HEK293 (cell line): ENCODE measurements around the gene ROR2.

Experiments used
- CTCF ChIA-PET: fragments of 350-600 bp; formaldehyde crosslinking; extraction: SDS; loops from one replicate; lab custom pipeline; 2021; ENCODE audit warnings: antibody characterized with exemption; lab: Yijun Ruan, JAX
- POLR2A ChIA-PET: fragments of 300-600 bp; formaldehyde crosslinking; extraction: SDS; loops from one replicate; lab custom pipeline; 2020; ENCODE audit warnings: antibody characterized with exemption, inconsistent platforms; lab: Yijun Ruan, JAX
- H3K27ac ChIP-seq: fragments of 200-500 bp; sonication (Bioruptor generic); 2 replicates; pipeline ENCODE4 v1.5.1; 2014; ENCODE audit warnings: low read depth, low read length, control low read depth, inconsistent platforms; ENCODE audit errors: extremely low read depth
- H3K36me3 ChIP-seq, 2 experiments: fragments of 200-500 bp in 1 of 2; sonication (Bioruptor generic) in 1 of 2; 1 replicate in 1 of 2; 2 replicates in 1 of 2; pipeline ENCODE4 v1.5.1; 2014 to 2017; ENCODE audit warnings: inconsistent platforms in 2 of 2, low read length in 2 of 2; ENCODE audit not compliant: control insufficient read depth in 2 of 2, insufficient read depth in 1 of 2
- H3K4me1 ChIP-seq: fragments of 200-500 bp; sonication (Bioruptor generic); 2 replicates; pipeline ENCODE4 v1.5.1; 2014; ENCODE audit warnings: mild to moderate bottlenecking, low read length, inconsistent platforms; ENCODE audit not compliant: control insufficient read depth, insufficient read depth
- H3K4me3 ChIP-seq: 2 replicates; pipeline ENCODE4 v1.5.1; 2011; ENCODE audit warnings: low read depth, mild to moderate bottlenecking, control low read depth, low read length, moderate library complexity
- H3K9me3 ChIP-seq: fragments of 200-500 bp; sonication (Bioruptor generic); 2 replicates; pipeline ENCODE4 v1.5.1; 2014; ENCODE audit warnings: low read depth, low read length, inconsistent platforms; ENCODE audit not compliant: control insufficient read depth, insufficient read depth
- EGR2 ChIP-seq: fragments of 450-650 bp; formaldehyde crosslinking; IDR thresholded peaks from 2 replicates; pipeline ENCODE4 v1.5.1; 2016; ENCODE audit warnings: low read depth, missing biosample characterization, missing genetic modification characterization
- TRIM28 ChIP-seq: IDR thresholded peaks from 2 replicates; pipeline ENCODE4 v1.6.1; 2011; ENCODE audit warnings: low read length, control low read depth, borderline replicate concordance
- TSHZ1 ChIP-seq: fragments of 450-650 bp; formaldehyde crosslinking; IDR thresholded peaks from 2 replicates; pipeline ENCODE4 v1.5.1; 2016; ENCODE audit warnings: missing biosample characterization, missing genetic modification characterization, borderline replicate concordance
- WT1 ChIP-seq: fragments of 450-650 bp; formaldehyde crosslinking; IDR thresholded peaks from 2 replicates; pipeline ENCODE4 v1.5.1; 2016; ENCODE audit warnings: missing biosample characterization, missing genetic modification characterization
- ZBTB17 ChIP-seq: fragments of 450-650 bp; formaldehyde crosslinking; IDR thresholded peaks from 2 replicates; pipeline ENCODE4 v1.5.1; 2016; ENCODE audit warnings: missing biosample characterization, missing genetic modification characterization
- ZFHX2 ChIP-seq: fragments of 450-650 bp; formaldehyde crosslinking; conservative IDR thresholded peaks from 2 replicates; pipeline ENCODE4 v1.5.1; 2016; ENCODE audit warnings: missing biosample characterization, missing genetic modification characterization
- ZNF112 ChIP-seq: fragments of 450-650 bp; formaldehyde crosslinking; IDR thresholded peaks from 2 replicates; pipeline ENCODE4 v1.5.0; 2017; ENCODE audit warnings: missing biosample characterization, missing genetic modification characterization
- ZNF223 ChIP-seq: fragments of 450-650 bp; formaldehyde crosslinking; IDR thresholded peaks from 2 replicates; pipeline ENCODE4 v1.5.1; 2016; ENCODE audit warnings: missing biosample characterization, missing genetic modification characterization
- ZNF366 ChIP-seq: fragments of 450-650 bp; formaldehyde crosslinking; conservative IDR thresholded peaks from 2 replicates; pipeline ENCODE4 v1.5.1; 2016; ENCODE audit warnings: missing biosample characterization, missing genetic modification characterization
- ZNF514 ChIP-seq: fragments of 450-650 bp; formaldehyde crosslinking; IDR thresholded peaks from 2 replicates; pipeline ENCODE4 v1.5.1; 2016; ENCODE audit warnings: missing biosample characterization, missing genetic modification characterization
- ZNF518A ChIP-seq: fragments of 450-650 bp; formaldehyde crosslinking; conservative IDR thresholded peaks from 2 replicates; pipeline ENCODE4 v1.5.1; 2016; ENCODE audit warnings: low read depth, missing biosample characterization, missing genetic modification characterization
- ZNF600 ChIP-seq: fragments of 450-650 bp; formaldehyde crosslinking; IDR thresholded peaks from 2 replicates; pipeline ENCODE4 v1.5.1; 2016; ENCODE audit warnings: missing biosample characterization, missing genetic modification characterization
- ZNF639 ChIP-seq: fragments of 450-650 bp; formaldehyde crosslinking; IDR thresholded peaks from 2 replicates; pipeline ENCODE4 v1.5.1; 2016; ENCODE audit warnings: missing biosample characterization, missing genetic modification characterization
- ZNF837 ChIP-seq: fragments of 450-650 bp; formaldehyde crosslinking; IDR thresholded peaks from 2 replicates; pipeline ENCODE4 v1.5.1; 2016; ENCODE audit warnings: missing biosample characterization, missing genetic modification characterization

The ROR2 gene

GRCh38 chr9:91583966-91584365 is 366.1 kb downstream of the ROR2 start:
- Histone ChIP-seq H3K36me3 (no peaks in the 10 kb centered on the region), H3K9me3 (no peaks in the 10 kb centered on the region), H3K4me1 (no peaks in the 10 kb centered on the region), H3K4me3 (no peak overlapping the region), H3K27ac (no peak overlapping the region)
- TF ChIP-seq ZNF600 = no peak
- TF ChIP-seq ZNF514 (tag by site-specific recombination) = no peak
- TF ChIP-seq TRIM28 = no peak
- no peak for TF ChIP-seq ZNF837 (tag by site-specific recombination)
- no peak for TF ChIP-seq ZNF223 (tag by site-specific recombination)
- ChIA-PET CTCF (interaction anchor here (1.2 kb wide), 1 partner anchor 11 kb away, joined by 3 read pairs; no protein-coding TSS in a partner anchor), POLR2A (no interaction called here)

GRCh38 chr9:91583161-91583875 is 366.7 kb downstream of the ROR2 start:
- no peaks in the 10 kb centered on the region for H3K9me3 ChIP-seq
- CTCF ChIA-PET = no interaction called here
- no peak for TF ChIP-seq ZNF112 (tag by site-specific recombination)
- no peak for TF ChIP-seq WT1 (tag by site-specific recombination)
- TF ChIP-seq ZNF366 (tag by site-specific recombination) = peak; percentile 90
- no peak for TF ChIP-seq TSHZ1 (tag by site-specific recombination)
- TF ChIP-seq ZFHX2 = peak; percentile 86
- no peak for TF ChIP-seq ZNF639 (tag by site-specific recombination)
- TF ChIP-seq EGR2 = peak; percentile 98
- TF ChIP-seq ZNF518A (tag by site-specific recombination) = no peak
- TF ChIP-seq ZBTB17 (tag by site-specific recombination) = 0 out of 2 replicates have a peak, but pooled peaks have one; percentile 31
- H3K36me3 ChIP-seq = no peaks in the 10 kb centered on the region
- POLR2A ChIA-PET = no interaction called here
- H3K27ac ChIP-seq = no peak overlapping the region
- H3K4me3 ChIP-seq = no peak overlapping the region
- no peaks in the 10 kb centered on the region for H3K4me1 ChIP-seq
